Small intestine (tissue), 7 donors: Measurements from ENCODE around the gene OSGIN1. TPM values are rescaled to one million over a fixed set of nuclear protein-coding genes. Genes with fewer than 3 reads are reported as not detected.
A peak's percentile ranks its signal among the peaks of the same experiment; 100 is the strongest.
"Not testable (repeated sequence)": the region's sequence is repeated elsewhere in the genome, so short reads cannot be mapped to it uniquely, and the experiment has no call there.

ENCODE experiments used
- DNase-seq, 2 donors: peaks; one replicate each; pipeline versions ENCODE4 v3.0.0 to v3.0.0-alpha.2; 2013
- FAIRE-seq: peaks from 2 replicates; lab custom pipeline; 2012; peaks lifted over from hg19 to GRCh38; lab: Jason Lieb, UNC
- H3K27ac ChIP-seq, 3 donors: one replicate each; pipeline ENCODE4 v1.5.1; 2013; ENCODE audit warnings: low read length in 2 of 3, mild to moderate bottlenecking in 2 of 3, control low read depth in 1 of 3, inconsistent platforms in 1 of 3, low read depth in 1 of 3, moderate library complexity in 1 of 3
- H3K27me3 ChIP-seq, 3 donors: one replicate each; pipeline ENCODE4 v1.6.1; 2013; ENCODE audit warnings: low read length in 3 of 3, inconsistent platforms in 1 of 3; ENCODE audit not compliant: control insufficient read depth in 3 of 3, insufficient read depth in 3 of 3
- H3K36me3 ChIP-seq, 3 donors: one replicate each; pipeline ENCODE4 v1.6.1; 2013; ENCODE audit warnings: low read length in 3 of 3, inconsistent platforms in 1 of 3, low read depth in 1 of 3, mild to moderate bottlenecking in 1 of 3, moderate library complexity in 1 of 3; ENCODE audit not compliant: control insufficient read depth in 3 of 3, insufficient read depth in 2 of 3
- H3K4me1 ChIP-seq, 3 donors: one replicate each; pipeline ENCODE4 v1.6.1; 2013; ENCODE audit warnings: low read length in 2 of 3, inconsistent platforms in 1 of 3, low read depth in 1 of 3, mild to moderate bottlenecking in 1 of 3, moderate library complexity in 1 of 3; ENCODE audit not compliant: control insufficient read depth in 3 of 3, insufficient read depth in 2 of 3
- H3K4me3 ChIP-seq, 3 donors: one replicate each; pipeline ENCODE4 v1.5.1; 2013; ENCODE audit warnings: low read length in 3 of 3, control low read depth in 1 of 3, inconsistent platforms in 1 of 3, low read depth in 1 of 3, mild to moderate bottlenecking in 1 of 3, moderate library complexity in 1 of 3
- H3K9me3 ChIP-seq, 2 donors: one replicate each; pipeline ENCODE4 v1.6.1; 2013; ENCODE audit warnings: low read depth in 1 of 2, low read length in 1 of 2; ENCODE audit not compliant: control insufficient read depth in 2 of 2, insufficient read depth in 1 of 2
- WGBS, 3 donors: extraction: QIAGEN DNeasy Blood & Tissue Kit; methylation state at CpG; one replicate each; pipeline ENCODE4 v1.1.7; 2013; 5-methylcytosine and 5-hydroxymethylcytosine counted together
- polyA plus RNA-seq, 4 donors: library from polyadenylated mRNA; stranded (reverse) in 3 of 4; unstranded in 1 of 4; fragments of 200-250 nt in 3 of 4; fragments of 120-200 nt in 1 of 4; gene quantifications; one replicate each; pipeline versions ENCODE4 v1.2.1 to v1.2.3, GENCODE V29; 2013
- donor health status: healthy with polysubstance abuse.
- donor health status: control.
- donor health status: control.
- donor health status: Bipolar disorder and iron deficiency.
- donor health status: healthy.

OSGIN1 gene
- polyA plus RNA-seq, 4 donors, result 3.4 to 101 (median 41.1) TPM

GRCh38 chr16:83948914-83949723 lies 3.9 kb upstream of the OSGIN1 start:
- FAIRE-seq (no peak), DNase-seq (peak; percentile 46 to 89)
- Histone ChIP-seq H3K36me3 (peaks cover 0 to 3% (median 0%) of the 10 kb centered on the region in 3 donors), H3K4me3 (no peak overlapping the region), H3K27me3 (no peaks in the 10 kb centered on the region), H3K9me3 (peaks cover 0 to 3% of the 10 kb centered on the region in 2 donors), H3K27ac (peak overlapping the region in 1 of 3 donors; percentile 22), H3K4me1 (peaks cover 4 to 27% (median 7%) of the 10 kb centered on the region in 3 donors)
- WGBS, 3 donors, result 51 to 75% (median 67%) methylated on average over 13 of the region's 13 CpGs

- H3K4me3 ChIP-seq, result no peak overlapping the region
- H3K9me3 ChIP-seq, result peaks cover 0 to 3% of the 10 kb centered on the region in 2 donors
- peaks cover 0 to 3% (median 0%) of the 10 kb centered on the region in 3 donors for H3K36me3 ChIP-seq
- no peak overlapping the region for H3K27ac ChIP-seq
- no peak for DNase-seq
- H3K27me3 ChIP-seq, result no peaks in the 10 kb centered on the region
- FAIRE-seq, result no peak
- 77 to 86% (median 83%) methylated on average over 5 of the region's 5 CpGs for WGBS, 3 donors
- peaks cover 4 to 28% (median 10%) of the 10 kb centered on the region in 3 donors for H3K4me1 ChIP-seq
These were observed 3.4 kb upstream of the OSGIN1 start for GRCh38 chr16:83949724-83950001.

- H3K27ac ChIP-seq, H3K27me3 ChIP-seq, H3K9me3 ChIP-seq, FAIRE-seq, H3K36me3 ChIP-seq, DNase-seq, H3K4me3 ChIP-seq: not testable (repeated sequence)
- peaks cover 4 to 35% (median 11%) of the 10 kb centered on the region in 3 donors for H3K4me1 ChIP-seq
- WGBS, 3 donors, result 57 to 76% (median 62%) methylated on average over 9 to 10 of the region's 10 CpGs
These were observed 2.1 kb upstream of the OSGIN1 start for GRCh38 chr16:83950862-83951399.

GRCh38 chr16:83951544-83951943 lies 1.5 kb upstream of the OSGIN1 start:
- H3K4me1 ChIP-seq, result peaks cover 4 to 35% (median 11%) of the 10 kb centered on the region in 3 donors
- DNase-seq (no peak), FAIRE-seq (no peak)
- peaks cover 0 to 8% (median 3%) of the 10 kb centered on the region in 3 donors for H3K36me3 ChIP-seq
- H3K4me3 ChIP-seq, result no peak overlapping the region
- 17 to 33% (median 29%) methylated on average over 8 of the region's 8 CpGs for WGBS, 3 donors
- H3K9me3 ChIP-seq, result peaks cover 0 to 3% of the 10 kb centered on the region in 2 donors
- H3K27me3 ChIP-seq, result no peaks in the 10 kb centered on the region
- H3K27ac ChIP-seq, result no peak overlapping the region

- Histone ChIP-seq H3K9me3 (peaks cover 0 to 3% of the 10 kb centered on the region in 2 donors), H3K4me3 (peak overlapping the region in 1 of 3 donors; percentile 8), H3K27me3 (no peaks in the 10 kb centered on the region), H3K36me3 (peaks cover 0 to 10% (median 3%) of the 10 kb centered on the region in 3 donors), H3K27ac (peak overlapping the region; percentile 47 to 97 (median 77)), H3K4me1 (peaks cover 4 to 35% (median 11%) of the 10 kb centered on the region in 3 donors)
- FAIRE-seq, result no peak
- no peak for DNase-seq
- 9 to 19% (median 18%) methylated on average over 8 of the region's 8 CpGs for WGBS, 3 donors
These were observed 477 bp upstream of the OSGIN1 start for GRCh38 chr16:83952587-83952939.

GRCh38 chr16:83953796-83954576 lies 946 bp downstream of the OSGIN1 start:
- peak; percentile 74 to 77 for DNase-seq
- no peaks in the 10 kb centered on the region for H3K9me3 ChIP-seq
- no peaks in the 10 kb centered on the region for H3K27me3 ChIP-seq
- H3K36me3 ChIP-seq, result peaks cover 0 to 19% (median 8%) of the 10 kb centered on the region in 3 donors
- H3K4me1 ChIP-seq, result peaks cover 3 to 31% (median 11%) of the 10 kb centered on the region in 3 donors
- FAIRE-seq, result no peak
- peak overlapping the region; percentile 97 to 99 (median 98) for H3K27ac ChIP-seq
- peak overlapping the region in 2 of 3 donors; percentile 61 to 83 for H3K4me3 ChIP-seq
- WGBS, 3 donors, result 5 to 31% (median 13%) methylated on average over 19 of the region's 19 CpGs

- Histone ChIP-seq H3K27ac (peak overlapping the region; percentile 10 to 99 (median 52)), H3K4me1 (peaks cover 0 to 25% (median 11%) of the 10 kb centered on the region in 3 donors), H3K9me3 (no peaks in the 10 kb centered on the region), H3K36me3 (peaks cover 0 to 22% (median 11%) of the 10 kb centered on the region in 3 donors), H3K27me3 (no peaks in the 10 kb centered on the region), H3K4me3 (peak overlapping the region in 2 of 3 donors; percentile 16 to 61)
- no peak for FAIRE-seq
- DNase-seq, result peak; percentile 86 to 94
- 43 to 58% (median 49%) methylated on average over 9 of the region's 9 CpGs for WGBS, 3 donors
These were observed 1.6 kb downstream of the OSGIN1 start for GRCh38 chr16:83954577-83955016.
